Activated CD4-positive, alpha-beta memory T cell treated with anti-CD3 and anti-CD28 coated beads for 36 hours (primary cell): ENCODE results near the gene GOLPH3. TPM values are rescaled to one million over a fixed set of nuclear protein-coding genes. Genes with fewer than 3 reads are reported as not detected.
A peak's percentile ranks its signal among the peaks of the same experiment; 100 is the strongest.
"Not testable (repeated sequence)": the region's sequence is repeated elsewhere in the genome, so short reads cannot be mapped to it uniquely, and the experiment has no call there.

Source experiments
- CTCF ChIA-PET: fragments of 350-600 bp; sonication (Branson Sonifier 250); formaldehyde crosslinking; loops from one replicate; lab custom pipeline; 2021; ENCODE audit warnings: antibody characterized with exemption, inconsistent platforms; lab: Charles Lee
- POLR2A ChIA-PET: fragments of 350-600 bp; sonication (Branson Sonifier 250); formaldehyde crosslinking; loops from one replicate; lab custom pipeline; 2021; ENCODE audit warnings: antibody characterized with exemption; lab: Charles Lee
- DNase-seq: peaks from one replicate; pipeline ENCODE4 v3.0.0-alpha.2; 2020
- H3K27ac Mint-ChIP-seq: one replicate; pipeline ENCODE4 v1.8.0; 2021; ENCODE audit warnings: mixed read lengths
- H3K27me3 Mint-ChIP-seq: one replicate; pipeline ENCODE4 v1.8.0; 2021; ENCODE audit warnings: mixed read lengths
- H3K36me3 Mint-ChIP-seq: one replicate; pipeline ENCODE4 v1.8.0; 2021; ENCODE audit warnings: mixed read lengths
- H3K4me1 Mint-ChIP-seq: one replicate; pipeline ENCODE4 v1.8.0; 2021; ENCODE audit warnings: low read depth, mixed read lengths
- H3K4me3 Mint-ChIP-seq: one replicate; pipeline ENCODE4 v1.8.0; 2021; ENCODE audit warnings: mild to moderate bottlenecking, mixed read lengths
- H3K9me3 Mint-ChIP-seq: one replicate; pipeline ENCODE4 v1.8.0; 2021; ENCODE audit warnings: mixed read lengths
- intact Hi-C: fragments of 100-400 bp; cut with micrococcal nuclease; formaldehyde crosslinking; loops from one replicate; pipeline ENCODE4 v1.15.1; 2023
- total RNA-seq, 2 experiments: library from RNA; stranded (reverse); gene quantifications; one replicate each; pipeline ENCODE4 v1.2.3, GENCODE V29; 2021

Gene GOLPH3
- total RNA-seq, 2 experiments from 2014 or later = 65.6 to 67.1 TPM

DNA sequence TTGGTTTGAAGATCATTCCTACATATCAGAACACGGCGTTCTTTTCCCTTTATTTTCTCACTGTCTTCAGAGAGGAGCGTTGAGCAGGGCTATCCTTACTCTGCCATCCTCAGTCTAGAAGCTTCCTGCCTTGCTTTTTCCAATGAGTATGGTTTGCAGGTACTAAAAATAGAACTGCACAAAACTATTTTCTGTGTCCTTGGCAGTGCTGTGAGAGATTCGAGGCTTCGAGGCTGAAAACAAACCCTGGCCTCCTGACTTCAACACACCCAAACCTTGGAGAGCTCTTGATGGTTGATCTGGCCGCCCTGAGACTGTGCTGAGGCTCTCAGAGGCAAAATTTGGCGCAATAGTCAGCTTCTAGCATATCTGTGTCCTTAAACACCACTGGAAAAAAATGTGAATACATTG, 78.9 kb downstream of the GOLPH3 start:
- no peaks in the 10 kb centered on the region for H3K27me3 Mint-ChIP-seq
- no peak overlapping the region for H3K27ac Mint-ChIP-seq
- intact Hi-C loops = no loop called here
- H3K9me3 Mint-ChIP-seq = no peaks in the 10 kb centered on the region
- no peaks in the 10 kb centered on the region for H3K36me3 Mint-ChIP-seq
- ChIA-PET POLR2A (no interaction called here), CTCF (interaction anchor here (0.7 kb wide), 1 partner anchor 272 kb away, joined by 4 read pairs; no protein-coding TSS in a partner anchor)
- no peak overlapping the region for H3K4me3 Mint-ChIP-seq
- no peak for DNase-seq
- H3K4me1 Mint-ChIP-seq = peaks cover 5% of the 10 kb centered on the region

DNA sequence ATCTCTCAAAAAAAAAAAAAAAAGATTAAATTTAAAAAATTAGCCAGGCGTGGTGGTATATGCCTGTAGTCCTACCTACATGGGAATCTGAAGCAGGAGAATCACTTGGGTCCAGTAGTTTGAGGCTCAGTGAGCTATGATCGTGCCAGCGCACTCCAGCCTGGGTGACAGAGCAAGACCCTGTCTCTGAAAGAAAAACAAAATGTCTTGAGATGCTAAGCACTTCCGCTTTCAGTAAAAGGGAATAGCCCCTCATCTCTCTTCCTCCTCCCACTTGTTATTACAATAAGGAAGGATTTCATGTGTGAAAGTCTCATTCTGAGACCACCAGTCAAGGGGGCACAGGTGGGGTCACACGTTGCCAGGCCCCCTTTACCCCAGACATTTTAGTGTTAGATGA, 79.4 kb downstream of the GOLPH3 start:
- H3K27ac Mint-ChIP-seq = no peak overlapping the region
- ChIA-PET CTCF (no interaction called here), POLR2A (no interaction called here)

DNA sequence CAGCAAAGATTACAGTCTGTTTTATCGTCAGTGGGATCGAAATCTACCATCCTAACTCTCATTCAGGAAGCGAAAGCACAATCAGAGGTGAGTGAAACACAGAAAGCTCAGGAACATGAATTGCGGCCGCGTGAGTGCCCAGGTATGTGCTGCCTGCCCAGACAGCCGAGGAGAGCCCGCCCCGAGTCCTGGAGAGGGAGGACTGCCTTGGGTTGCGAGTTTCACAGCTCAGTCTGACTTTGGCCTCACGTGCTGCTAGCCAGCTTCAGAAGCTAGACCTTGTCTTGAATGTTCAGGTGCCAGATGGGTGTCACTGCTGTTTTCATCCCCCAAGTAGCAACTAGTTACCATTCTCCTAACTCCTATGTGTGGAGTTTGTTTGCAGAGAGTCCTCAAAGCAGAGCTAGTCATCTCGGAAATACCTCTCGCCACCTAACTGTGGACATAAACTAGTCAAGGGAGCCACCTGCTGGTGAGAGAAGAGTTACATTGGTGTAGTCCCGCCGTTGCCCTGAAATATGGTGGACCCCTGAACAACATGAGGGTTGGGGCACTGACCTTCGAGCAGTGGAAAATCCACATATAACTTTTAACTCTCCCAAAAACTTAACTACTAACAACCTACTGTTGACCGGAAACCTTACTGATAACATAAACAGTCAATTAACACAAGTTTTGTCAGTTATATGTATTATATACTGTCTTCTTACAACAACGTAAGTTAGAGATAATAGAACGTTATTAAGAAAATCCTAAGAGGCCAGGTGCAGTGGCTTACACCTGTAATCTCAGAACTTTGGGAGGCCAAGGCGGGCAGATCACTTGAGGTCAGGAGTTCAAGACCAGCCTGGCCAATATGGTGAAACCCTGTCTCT, 80.9 kb downstream of the GOLPH3 start:
- POLR2A ChIA-PET = no interaction called here
- peak; percentile 72 for DNase-seq
- no peak overlapping the region for H3K27ac Mint-ChIP-seq

More for the DNA sequence above, 79.4 kb downstream of the GOLPH3 start:
- no peaks in the 10 kb centered on the region for H3K27me3 Mint-ChIP-seq
- H3K4me3 Mint-ChIP-seq = no peak overlapping the region
- peaks cover 5% of the 10 kb centered on the region for H3K4me1 Mint-ChIP-seq
- intact Hi-C loops = no loop called here
- DNase-seq = no peak
- H3K9me3 Mint-ChIP-seq = no peaks in the 10 kb centered on the region
- no peaks in the 10 kb centered on the region for H3K36me3 Mint-ChIP-seq

DNA sequence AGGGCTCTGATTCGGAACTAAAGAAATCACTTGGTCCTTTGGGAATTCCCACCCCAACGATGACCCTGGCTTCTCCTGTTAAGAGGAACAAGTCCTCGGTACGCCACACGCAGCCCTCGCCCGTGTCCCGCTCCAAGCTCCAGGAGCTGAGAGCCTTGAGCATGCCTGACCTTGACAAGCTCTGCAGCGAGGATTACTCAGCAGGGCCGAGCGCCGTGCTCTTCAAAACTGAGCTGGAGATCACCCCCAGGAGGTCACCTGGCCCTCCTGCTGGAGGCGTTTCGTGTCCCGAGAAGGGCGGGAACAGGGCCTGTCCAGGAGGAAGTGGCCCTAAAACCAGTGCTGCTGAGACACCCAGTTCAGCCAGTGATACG, 83.4 kb downstream of the GOLPH3 start:
- no peaks in the 10 kb centered on the region for H3K9me3 Mint-ChIP-seq
- no peaks in the 10 kb centered on the region for H3K36me3 Mint-ChIP-seq
- H3K27ac Mint-ChIP-seq = no peak overlapping the region
- H3K27me3 Mint-ChIP-seq = no peaks in the 10 kb centered on the region
- ChIA-PET POLR2A (no interaction called here), CTCF (no interaction called here)
- peaks cover 5% of the 10 kb centered on the region for H3K4me1 Mint-ChIP-seq
- H3K4me3 Mint-ChIP-seq = no peak overlapping the region
- no peak for DNase-seq
- intact Hi-C loops = no loop called here

More for the DNA sequence above, 80.9 kb downstream of the GOLPH3 start:
- CTCF ChIA-PET = interaction anchor here (0.6 to 2.3 kb wide), 29 partner anchors 9 to 641 kb away, joined by 3 to 24 read pairs (median 3); partner anchors contain the start of genes C5orf22, DROSHA and PDZD2
- H3K36me3 Mint-ChIP-seq = no peaks in the 10 kb centered on the region
- intact Hi-C loops = loop anchor here (1.0 kb wide), 2 partner anchors 268 to 512 kb away; no protein-coding TSS in a partner anchor
- no peak overlapping the region for H3K4me3 Mint-ChIP-seq
- H3K9me3 Mint-ChIP-seq = no peaks in the 10 kb centered on the region
- peaks cover 5% of the 10 kb centered on the region for H3K4me1 Mint-ChIP-seq
- H3K27me3 Mint-ChIP-seq = no peaks in the 10 kb centered on the region

DNA sequence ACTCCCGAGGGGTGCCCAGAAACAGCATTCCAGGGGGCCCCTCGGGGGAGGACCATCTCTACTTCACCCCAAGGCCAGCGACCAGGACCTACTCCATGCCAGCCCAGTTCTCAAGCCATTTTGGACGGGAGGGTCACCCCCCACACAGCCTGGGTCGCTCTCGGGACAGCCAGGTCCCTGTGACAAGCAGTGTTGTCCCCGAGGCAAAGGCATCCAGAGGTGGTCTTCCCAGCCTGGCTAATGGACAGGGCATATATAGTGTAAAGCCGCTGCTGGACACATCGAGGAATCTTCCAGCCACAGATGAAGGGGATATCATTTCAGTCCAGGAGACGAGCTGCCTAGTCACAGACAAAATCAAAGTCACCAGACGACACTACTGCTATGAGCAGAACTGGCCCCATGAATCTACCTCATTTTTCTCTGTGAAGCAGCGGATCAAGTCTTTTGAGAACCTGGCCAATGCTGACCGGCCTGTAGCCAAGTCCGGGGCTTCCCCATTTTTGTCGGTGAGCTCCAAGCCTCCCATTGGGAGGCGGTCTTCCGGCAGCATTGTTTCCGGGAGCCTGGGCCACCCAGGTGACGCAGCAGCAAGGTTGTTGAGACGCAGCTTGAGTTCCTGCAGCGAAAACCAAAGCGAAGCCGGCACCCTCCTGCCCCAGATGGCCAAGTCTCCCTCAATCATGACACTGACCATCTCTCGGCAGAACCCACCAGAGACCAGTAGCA, 83.9 kb downstream of the GOLPH3 start:
- Mint-ChIP-seq H3K4me1 (peaks cover 5% of the 10 kb centered on the region), H3K27ac (no peak overlapping the region), H3K4me3 (no peak overlapping the region), H3K9me3 (no peaks in the 10 kb centered on the region), H3K36me3 (no peaks in the 10 kb centered on the region), H3K27me3 (no peaks in the 10 kb centered on the region)
- no peak for DNase-seq
- intact Hi-C loops = no loop called here
- ChIA-PET POLR2A (no interaction called here), CTCF (no interaction called here)

DNA sequence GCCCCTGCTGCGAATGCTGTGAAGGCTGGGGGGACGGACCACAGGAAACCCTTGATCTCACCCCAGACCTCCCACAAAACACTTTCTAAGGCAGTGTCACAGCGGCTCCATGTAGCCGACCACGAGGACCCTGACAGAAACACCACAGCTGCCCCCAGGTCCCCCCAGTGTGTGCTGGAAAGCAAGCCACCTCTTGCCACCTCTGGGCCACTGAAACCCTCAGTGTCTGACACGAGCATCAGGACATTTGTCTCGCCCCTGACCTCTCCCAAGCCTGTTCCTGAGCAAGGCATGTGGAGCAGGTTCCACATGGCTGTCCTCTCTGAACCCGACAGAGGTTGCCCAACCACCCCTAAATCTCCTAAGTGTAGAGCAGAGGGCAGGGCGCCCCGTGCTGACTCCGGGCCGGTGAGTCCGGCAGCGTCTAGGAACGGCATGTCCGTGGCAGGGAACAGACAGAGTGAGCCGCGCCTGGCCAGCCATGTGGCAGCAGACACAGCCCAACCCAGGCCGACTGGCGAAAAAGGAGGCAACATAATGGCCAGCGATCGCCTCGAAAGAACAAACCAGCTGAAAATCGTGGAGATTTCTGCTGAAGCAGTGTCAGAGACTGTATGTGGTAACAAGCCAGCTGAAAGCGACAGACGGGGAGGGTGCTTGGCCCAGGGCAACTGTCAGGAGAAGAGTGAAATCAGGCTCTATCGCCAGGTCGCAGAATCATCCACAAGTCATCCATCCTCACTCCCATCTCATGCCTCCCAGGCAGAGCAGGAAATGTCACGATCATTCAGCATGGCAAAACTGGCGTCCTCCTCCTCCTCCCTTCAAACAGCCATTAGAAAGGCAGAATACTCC, 84.7 kb downstream of the GOLPH3 start:
- Mint-ChIP-seq H3K4me1 (peaks cover 5% of the 10 kb centered on the region), H3K4me3 (no peak overlapping the region), H3K9me3 (no peaks in the 10 kb centered on the region), H3K27me3 (no peaks in the 10 kb centered on the region), H3K27ac (no peak overlapping the region), H3K36me3 (no peaks in the 10 kb centered on the region)
- intact Hi-C loops = no loop called here
- DNase-seq = no peak
- ChIA-PET CTCF (no interaction called here), POLR2A (no interaction called here)

DNA sequence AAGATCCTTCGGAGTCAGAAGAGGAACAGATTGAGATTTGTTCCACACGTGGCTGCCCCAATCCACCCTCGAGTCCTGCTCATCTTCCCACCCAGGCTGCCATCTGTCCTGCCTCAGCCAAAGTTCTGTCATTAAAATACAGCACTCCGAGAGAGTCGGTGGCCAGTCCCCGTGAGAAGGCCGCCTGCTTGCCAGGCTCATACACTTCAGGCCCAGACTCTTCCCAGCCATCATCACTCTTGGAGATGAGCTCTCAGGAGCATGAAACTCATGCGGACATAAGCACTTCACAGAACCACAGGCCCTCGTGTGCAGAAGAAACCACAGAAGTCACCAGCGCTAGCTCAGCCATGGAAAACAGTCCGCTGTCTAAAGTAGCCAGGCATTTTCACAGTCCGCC, 85.9 kb downstream of the GOLPH3 start:
- Mint-ChIP-seq H3K36me3 (no peaks in the 10 kb centered on the region), H3K27ac (no peak overlapping the region), H3K4me1 (peaks cover 4% of the 10 kb centered on the region), H3K9me3 (no peaks in the 10 kb centered on the region), H3K4me3 (no peak overlapping the region), H3K27me3 (no peaks in the 10 kb centered on the region)
- ChIA-PET CTCF (interaction anchor here (0.6 kb wide), 1 partner anchor 11 kb away, joined by 3 read pairs; no protein-coding TSS in a partner anchor), POLR2A (no interaction called here)
- no peak for DNase-seq
- intact Hi-C loops = no loop called here

DNA sequence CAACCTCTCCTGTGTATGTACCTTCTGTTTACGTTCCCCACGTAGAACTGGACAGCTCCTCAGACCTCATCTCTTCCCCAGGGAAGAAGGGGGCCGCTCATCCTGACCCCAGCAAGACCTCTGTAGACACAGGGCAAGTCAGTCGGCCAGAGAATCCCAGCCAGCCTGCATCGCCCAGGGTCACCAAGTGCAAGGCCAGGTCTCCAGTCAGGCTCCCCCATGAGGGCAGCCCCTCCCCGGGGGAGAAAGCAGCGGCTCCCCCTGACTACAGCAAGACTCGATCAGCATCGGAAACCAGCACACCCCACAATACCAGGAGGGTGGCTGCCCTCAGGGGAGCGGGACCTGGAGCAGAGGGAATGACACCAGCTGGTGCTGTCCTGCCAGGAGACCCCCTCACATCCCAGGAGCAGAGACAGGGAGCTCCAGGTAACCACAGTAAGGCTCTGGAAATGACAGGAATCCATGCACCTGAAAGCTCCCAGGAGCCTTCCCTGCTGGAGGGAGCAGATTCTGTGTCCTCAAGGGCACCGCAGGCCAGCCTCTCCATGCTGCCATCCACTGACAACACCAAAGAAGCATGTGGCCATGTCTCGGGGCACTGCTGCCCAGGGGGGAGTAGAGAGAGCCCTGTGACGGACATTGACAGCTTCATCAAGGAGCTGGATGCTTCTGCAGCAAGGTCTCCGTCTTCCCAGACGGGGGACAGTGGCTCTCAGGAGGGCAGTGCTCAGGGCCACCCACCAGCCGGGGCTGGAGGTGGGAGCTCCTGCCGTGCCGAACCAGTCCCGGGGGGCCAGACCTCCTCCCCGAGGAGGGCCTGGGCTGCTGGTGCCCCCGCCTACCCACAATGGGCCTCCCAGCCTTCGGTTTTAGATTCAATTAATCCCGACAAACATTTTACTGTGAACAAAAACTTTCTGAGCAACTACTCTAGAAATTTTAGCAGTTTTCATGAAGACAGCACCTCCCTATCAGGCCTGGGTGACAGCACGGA, 86.7 kb downstream of the GOLPH3 start:
- ChIA-PET CTCF (interaction anchor here (0.6 kb wide), 1 partner anchor 10 kb away, joined by 3 read pairs; no protein-coding TSS in a partner anchor), POLR2A (no interaction called here)
- no peaks in the 10 kb centered on the region for H3K4me1 Mint-ChIP-seq
- no peak for DNase-seq
- H3K9me3 Mint-ChIP-seq = no peaks in the 10 kb centered on the region
- H3K4me3 Mint-ChIP-seq = no peak overlapping the region
- no peaks in the 10 kb centered on the region for H3K36me3 Mint-ChIP-seq
- intact Hi-C loops = no loop called here
- H3K27ac Mint-ChIP-seq = no peak overlapping the region
- no peaks in the 10 kb centered on the region for H3K27me3 Mint-ChIP-seq

DNA sequence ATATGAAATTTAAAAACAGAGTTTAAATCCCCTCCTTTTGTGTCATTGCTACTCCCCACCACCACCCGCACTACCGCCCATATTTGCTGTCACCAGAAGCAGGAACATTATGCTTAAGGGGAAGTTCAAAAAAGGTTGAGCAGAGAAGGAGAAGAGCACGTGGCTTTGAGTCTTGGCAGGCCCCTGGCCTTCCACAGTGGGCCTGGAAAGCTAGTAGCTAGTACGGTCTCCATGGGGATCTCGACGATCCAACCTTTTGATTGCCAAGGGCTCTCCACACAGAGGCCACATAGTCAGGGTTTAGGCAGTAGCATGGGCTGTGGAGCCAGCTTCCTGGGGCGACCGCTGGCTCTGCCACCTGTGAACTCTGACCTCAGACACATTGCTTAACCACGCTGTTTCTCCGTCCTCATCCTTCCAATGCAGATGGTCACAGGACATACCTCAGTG, 90.1 kb downstream of the GOLPH3 start:
- no peak for DNase-seq
- Mint-ChIP-seq H3K27ac (no peak overlapping the region), H3K27me3 (no peaks in the 10 kb centered on the region), H3K9me3 (no peaks in the 10 kb centered on the region), H3K4me1 (no peaks in the 10 kb centered on the region), H3K4me3 (no peak overlapping the region), H3K36me3 (no peaks in the 10 kb centered on the region)
- ChIA-PET POLR2A (no interaction called here), CTCF (interaction anchor here (2.1 kb wide), 1 partner anchor 9 kb away, joined by 8 read pairs; no protein-coding TSS in a partner anchor)
- intact Hi-C loops = no loop called here

DNA sequence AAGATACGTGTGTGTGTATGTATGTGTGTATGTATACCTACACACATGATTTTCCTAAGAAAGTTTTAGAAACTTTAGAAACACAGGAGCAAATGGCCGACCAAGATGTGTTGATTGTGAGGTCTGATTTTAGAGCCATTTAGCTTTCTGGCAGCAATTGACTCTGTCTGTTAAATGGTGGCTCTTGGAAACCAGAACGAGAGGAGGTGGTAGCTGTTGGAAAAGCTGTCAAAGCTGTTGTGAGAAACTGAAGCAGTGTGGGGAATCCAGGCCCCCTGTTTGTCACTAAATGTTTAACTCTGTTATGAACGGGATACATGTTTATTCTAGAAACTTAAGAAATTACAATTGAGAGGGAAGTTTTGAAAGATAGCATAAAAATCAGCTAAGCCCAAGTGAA, 91.4 kb downstream of the GOLPH3 start:
- no peak for DNase-seq
- H3K4me3 Mint-ChIP-seq = no peak overlapping the region
- CTCF ChIA-PET = no interaction called here
- H3K27me3 Mint-ChIP-seq = no peaks in the 10 kb centered on the region
- no peak overlapping the region for H3K27ac Mint-ChIP-seq
- no peaks in the 10 kb centered on the region for H3K36me3 Mint-ChIP-seq
- POLR2A ChIA-PET = no interaction called here
- H3K9me3 Mint-ChIP-seq = no peaks in the 10 kb centered on the region
- H3K4me1 Mint-ChIP-seq = peaks cover 3% of the 10 kb centered on the region
- intact Hi-C loops = no loop called here

DNA sequence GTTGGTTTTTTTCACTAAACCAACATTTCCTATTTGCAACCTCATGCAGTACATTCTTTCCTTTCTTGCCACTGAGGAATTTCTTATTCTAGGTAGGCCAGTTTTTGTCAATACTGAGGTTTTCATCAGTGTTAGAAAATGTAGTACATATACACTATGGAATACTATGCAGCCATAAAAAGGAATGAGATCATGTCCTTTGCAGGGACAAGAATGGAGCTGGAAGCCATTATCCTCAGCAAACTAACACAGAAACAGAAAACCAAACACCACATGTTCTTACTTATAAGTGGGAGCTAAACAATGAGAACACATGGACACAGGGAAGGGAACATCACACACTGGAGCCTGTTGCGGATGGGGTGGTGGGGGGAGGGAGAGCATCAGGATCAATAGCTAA, 93.6 kb downstream of the GOLPH3 start:
- H3K4me3 Mint-ChIP-seq, H3K27ac Mint-ChIP-seq, H3K27me3 Mint-ChIP-seq, H3K4me1 Mint-ChIP-seq, intact Hi-C loops, H3K36me3 Mint-ChIP-seq, DNase-seq, H3K9me3 Mint-ChIP-seq, POLR2A ChIA-PET: not testable (repeated sequence)
- CTCF ChIA-PET = interaction anchor here (0.9 kb wide), 1 partner anchor 255 kb away, joined by 3 read pairs; no protein-coding TSS in a partner anchor
